A549 (cell line): ENCODE data around the gene ZNF776. TPM values are rescaled to one million over a fixed set of nuclear protein-coding genes. Genes with fewer than 3 reads are reported as not detected.
A peak's percentile ranks its signal among the peaks of the same experiment; 100 is the strongest.

ENCODE experiments used
- ATAC-seq, 2 experiments: fragments of 200-7000 bp in 1 of 2; fragments of >200 bp in 1 of 2; cut with Nextera tagmentation in 1 of 2; cut with Tn5 transposase in 1 of 2; 3 replicates each; pipeline versions ENCODE4 v1.8.0 to v1.9.1; 2018 to 2020; ENCODE audit warnings: mild to moderate bottlenecking in 1 of 2, moderate library complexity in 1 of 2
- CTCF ChIA-PET: fragments of 300-600 bp; sonication (Branson Sonifier 250); formaldehyde crosslinking; extraction: SDS; loops from one replicate; lab custom pipeline; 2021; ENCODE audit warnings: antibody characterized with exemption, inconsistent platforms; lab: Yijun Ruan, JAX
- POLR2A ChIA-PET: fragments of 350-600 bp; formaldehyde crosslinking; extraction: SDS; loops from one replicate; lab custom pipeline; 2021; ENCODE audit warnings: antibody characterized with exemption, inconsistent platforms; lab: Yijun Ruan, JAX
- DNase-seq, 2 experiments: peaks; one replicate each; pipeline versions ENCODE4 v3.0.0 to v3.0.0-alpha.2; 2011 to 2016; ENCODE audit warnings: low read depth in 1 of 2, low spot score in 1 of 2
- FAIRE-seq: peaks from 2 replicates; lab custom pipeline; 2011; peaks lifted over from hg19 to GRCh38; lab: Jason Lieb, UNC
- H3K27ac ChIP-seq, 2 experiments: fragments of >200 bp; sonication (Bioruptor Twin); formaldehyde crosslinking; 3 replicates each; pipeline ENCODE4 v1.5.1; 2016 to 2017
- H3K4me1 ChIP-seq: fragments of >200 bp; sonication (Bioruptor Twin); formaldehyde crosslinking; 3 replicates; pipeline ENCODE4 v1.6.1; 2016
- H3K4me2 ChIP-seq: fragments of >200 bp; sonication (Bioruptor Twin); formaldehyde crosslinking; 3 replicates; pipeline ENCODE4 v1.6.1; 2016
- H3K4me3 ChIP-seq: fragments of >200 bp; sonication (Bioruptor Twin); formaldehyde crosslinking; 3 replicates; pipeline ENCODE4 v1.5.1; 2016
- H3K9me3 ChIP-seq: fragments of >200 bp; sonication (Bioruptor Twin); formaldehyde crosslinking; 3 replicates; pipeline ENCODE4 v1.6.1; 2016
- BCL3 ChIP-seq: fragments of >200 bp; sonication (Bioruptor Twin); formaldehyde crosslinking; IDR thresholded peaks from 3 replicates; pipeline ENCODE4 v1.6.1; 2016
- BHLHE40 ChIP-seq: IDR thresholded peaks from 2 replicates; pipeline ENCODE4 v1.6.1; 2012; ENCODE audit warnings: low read depth, low read length, inconsistent platforms
- CEBPB ChIP-seq, 2 experiments: fragments of >200 bp in 1 of 2; sonication (Bioruptor Twin) in 1 of 2; formaldehyde crosslinking in 1 of 2; IDR thresholded peaks; 2 replicates each; pipeline ENCODE4 v1.6.1; 2012 to 2016
- CHD4 ChIP-seq: fragments of 200-600 bp; sonication (generic); IDR thresholded peaks from 2 replicates; pipeline ENCODE4 v1.6.1; 2016; ENCODE audit warnings: antibody characterized with exemption, mild to moderate bottlenecking, borderline replicate concordance
- EHF ChIP-seq: fragments of 250-450 bp; sonication (Bioruptor Pico); IDR thresholded peaks from 2 replicates; pipeline ENCODE4 v1.5.0; 2020; ENCODE audit warnings: mild to moderate bottlenecking
- HDAC2 ChIP-seq: fragments of 200-600 bp; sonication (generic); IDR thresholded peaks from 2 replicates; pipeline ENCODE4 v1.6.1; 2016
- HOXB13 ChIP-seq: fragments of 250-450 bp; sonication (Bioruptor Pico); IDR thresholded peaks from 2 replicates; pipeline ENCODE4 v1.5.0; 2020; ENCODE audit warnings: low read depth, mild to moderate bottlenecking, moderate library complexity
- JUN ChIP-seq, 2 experiments: fragments of >200 bp; sonication (Bioruptor Twin); formaldehyde crosslinking; IDR thresholded peaks; 2 replicates in 1 of 2; 3 replicates in 1 of 2; pipeline ENCODE4 v1.6.1; 2016 to 2017
- JUNB ChIP-seq: fragments of >200 bp; sonication (Bioruptor Twin); formaldehyde crosslinking; IDR thresholded peaks from 2 replicates; pipeline ENCODE4 v1.6.1; 2016
- KDM1A ChIP-seq: fragments of 200-600 bp; sonication (generic); IDR thresholded peaks from 2 replicates; pipeline ENCODE4 v1.6.1; 2016; ENCODE audit warnings: low read depth, mild to moderate bottlenecking
- MAX ChIP-seq: IDR thresholded peaks from 2 replicates; pipeline ENCODE4 v1.6.1; 2012
- MAZ ChIP-seq: fragments of 150-350 bp; IDR thresholded peaks from 2 replicates; pipeline ENCODE4 v1.6.1; 2014; ENCODE audit warnings: antibody characterized with exemption, low read depth, low read length, borderline replicate concordance
- MYC ChIP-seq: IDR thresholded peaks from 2 replicates; pipeline ENCODE4 v1.6.1; 2012; ENCODE audit warnings: mild to moderate bottlenecking, inconsistent platforms, low read length, improper control_type of control experiment, borderline replicate concordance
- NFE2L2 ChIP-seq: fragments of 150-350 bp; conservative IDR thresholded peaks from 2 replicates; pipeline ENCODE4 v1.6.1; 2014; ENCODE audit warnings: low read length
- PBX3 ChIP-seq: IDR thresholded peaks from 2 replicates; pipeline ENCODE4 v1.6.1; 2012
- PHF8 ChIP-seq: fragments of 200-600 bp; sonication (generic); IDR thresholded peaks from 2 replicates; pipeline ENCODE4 v1.6.1; 2016; ENCODE audit warnings: low read depth, mild to moderate bottlenecking, antibody characterized with exemption, moderate library complexity, borderline replicate concordance
- POLR2A ChIP-seq: IDR thresholded peaks from 2 replicates; pipeline ENCODE4 v1.6.1; 2012; ENCODE audit warnings: mild to moderate bottlenecking, low read length
- RFX5 ChIP-seq: fragments of 450-650 bp; IDR thresholded peaks from 2 replicates; pipeline ENCODE4 v1.7.1; 2014; ENCODE audit warnings: antibody characterized with exemption, mild to moderate bottlenecking, moderate library complexity
- SREBF2 ChIP-seq: fragments of 450-650 bp; IDR thresholded peaks from 2 replicates; pipeline ENCODE4 v1.6.1; 2014; ENCODE audit warnings: mild to moderate bottlenecking, moderate library complexity
- USF2 ChIP-seq: fragments of 450-650 bp; IDR thresholded peaks from 2 replicates; pipeline ENCODE4 v1.6.1; 2014; ENCODE audit warnings: antibody characterized with exemption
- ZC3H11A ChIP-seq: fragments of 450-650 bp; IDR thresholded peaks from 2 replicates; pipeline ENCODE4 v1.6.1; 2014; ENCODE audit warnings: antibody characterized with exemption, mild to moderate bottlenecking
- ZFP36 ChIP-seq: fragments of 450-650 bp; IDR thresholded peaks from 2 replicates; pipeline ENCODE4 v1.6.1; 2014; ENCODE audit warnings: borderline replicate concordance; ENCODE audit not compliant: partially characterized antibody
- ZNF302 ChIP-seq: fragments of 250-450 bp; sonication (Bioruptor Pico); IDR thresholded peaks from 2 replicates; pipeline ENCODE4 v1.9.0; 2021; ENCODE audit warnings: inconsistent platforms, mild to moderate bottlenecking, moderate library complexity
- WGBS: methylation state at CpG from one replicate; pipeline ENCODE4 v1.1.6; 2017; ENCODE audit errors: missing lambda C conversion rate; 5-methylcytosine and 5-hydroxymethylcytosine counted together
- polyA minus RNA-seq: library from RNA; depleted of rRNA, polyadenylated mRNA; stranded (reverse); fragments of >200 nt; gene quantifications from 2 replicates; pipeline ENCODE4 v1.2.3, GENCODE V29; 2011; rRNA and poly(A)+ RNA removed
- polyA plus RNA-seq, 4 experiments: library from polyadenylated mRNA; depleted of rRNA in 3 of 4; stranded (reverse); fragments of >200 nt; fragmentation: RNase III in 1 of 4; extraction: RNeasy Plus Mini Kit Qiagen cat#74134 plus additional on column Dnase treatment in 1 of 4; gene quantifications; 2 replicates in 3 of 4; 3 replicates in 1 of 4; pipeline ENCODE4 v1.2.3, GENCODE V29; 2011 to 2017
- TF ChIP-seq, protein P1 (sequence below): IDR thresholded peaks from 2 replicates; pipeline ENCODE4 v1.6.1; 2012; ENCODE audit warnings: low read depth, borderline replicate concordance

ZNF776 gene
- 9.3 and 10.5 TPM in 2 replicates for polyA plus RNA-seq (2011; rRNA removed)
- polyA plus RNA-seq (2012; cell fraction: cytosol; rRNA removed) = 2.3 and 4.4 TPM in 2 replicates
- 3.3 and 4.7 TPM in 2 replicates for polyA plus RNA-seq (2012; cell fraction: nucleus; rRNA removed)
- polyA plus RNA-seq (2017; fragmentation: RNase III; extraction: RNeasy Plus Mini Kit Qiagen cat#74134 plus additional on column Dnase treatment) = 5.3 to 7.0 TPM (median 6.1 TPM) in 3 replicates
- 10.2 and 14.7 TPM in 2 replicates for polyA minus RNA-seq

DNA sequence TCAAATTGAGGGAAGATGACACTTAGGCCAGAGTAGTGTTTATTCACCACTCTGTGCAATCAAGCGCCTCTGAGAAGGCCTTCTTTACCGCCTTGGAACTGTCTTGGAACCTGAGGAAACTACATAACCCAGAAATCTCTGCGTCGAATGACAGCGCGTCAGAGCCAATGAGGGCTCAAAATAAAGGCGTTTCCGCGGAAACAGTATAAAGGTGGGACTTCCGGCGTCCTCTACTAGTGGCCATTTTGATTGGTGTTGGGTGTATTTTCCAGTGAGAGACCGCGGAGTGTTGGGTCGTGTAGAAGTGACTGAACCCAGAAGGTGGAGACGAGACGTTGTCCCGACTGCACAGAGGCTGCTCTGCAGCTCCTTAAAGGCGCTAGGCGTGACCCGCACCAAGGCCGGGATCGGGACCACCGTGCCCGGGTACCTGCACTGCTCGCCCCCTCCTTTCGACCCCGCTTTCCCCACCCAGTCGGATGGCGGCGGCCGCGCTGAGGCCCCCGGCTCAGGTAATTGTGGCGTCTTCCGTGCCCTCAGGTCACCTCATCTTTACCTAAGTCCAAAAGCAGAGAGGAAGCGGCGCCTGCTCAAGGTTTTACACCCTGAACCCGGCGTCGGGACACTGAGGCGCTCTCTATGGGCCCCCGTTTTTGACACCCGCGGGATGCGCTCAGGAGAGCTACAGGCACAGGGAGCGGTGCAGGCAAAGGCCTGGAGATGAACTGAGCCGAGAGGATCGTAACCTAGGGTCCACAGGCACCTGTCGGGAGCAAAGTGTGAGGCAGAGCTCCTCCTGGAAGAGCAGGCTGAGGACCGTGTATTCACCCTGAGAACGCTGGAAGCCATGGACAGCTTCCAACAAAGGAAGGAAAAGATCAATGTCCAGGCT lies at the start of gene ZNF776:
Gene ZNF776, plus strand, starts transcription at position 236 of the 892 bp plus-strand sequence. Its CDS starts 244 bp downstream, at position 480.
- Histone ChIP-seq H3K4me1 (no peaks in the 10 kb centered on the region), H3K4me2 (peak within 1 kb of the TSS; percentile 72), H3K9me3 (peaks cover 87% of the 10 kb centered on the region), H3K4me3 (peak within 1 kb of the TSS; percentile 73), H3K27ac (peak within 1 kb of the TSS; percentile 63 to 87)
- ATAC-seq (peak; percentile 99 to 100), FAIRE-seq (peak; percentile 100), DNase-seq (peak; percentile 96 to 98)
- ChIA-PET POLR2A (interaction anchor here (1.5 to 1.6 kb wide), 4 partner anchors 23 to 103 kb away, joined by 3 to 7 read pairs (median 7); partner anchors contain the start of genes ZNF551 and ZNF586), CTCF (interaction anchor here (0.6 to 1.4 kb wide), 3 partner anchors 10 to 464 kb away, joined by 3 read pairs; no protein-coding TSS in a partner anchor)
- TF ChIP-seq CHD4 (no peak), HDAC2 (no peak), BCL3 (0 out of 3 replicates have a peak, but pooled peaks have one; percentile 49), MYC (no peak), HOXB13 (CRISPR knock-in tag) (no peak), POLR2A (peak; percentile 32; the same call in 1 of the 2 replicates), PHF8 (peak; percentile 66; the same call in 1 of the 2 replicates), BHLHE40 (no peak), PBX3 (peak; percentile 95), MAX (peak; percentile 48; the same call in 1 of the 2 replicates), KDM1A (no peak), ZNF302 (CRISPR knock-in tag) (no peak), JUN (IDR thresholded peaks at IDR 0.05) (peak in 1 of 2 experiments; percentile 74; a peak in 2 of 5 replicates), NFE2L2 (no peak), RFX5 (no peak), EHF (no peak), JUNB (no peak), USF2 (no peak)
- TF ChIP-seq, protein P1, sequence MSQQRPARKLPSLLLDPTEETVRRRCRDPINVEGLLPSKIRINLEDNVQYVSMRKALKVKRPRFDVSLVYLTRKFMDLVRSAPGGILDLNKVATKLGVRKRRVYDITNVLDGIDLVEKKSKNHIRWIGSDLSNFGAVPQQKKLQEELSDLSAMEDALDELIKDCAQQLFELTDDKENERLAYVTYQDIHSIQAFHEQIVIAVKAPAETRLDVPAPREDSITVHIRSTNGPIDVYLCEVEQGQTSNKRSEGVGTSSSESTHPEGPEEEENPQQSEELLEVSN = peak; percentile 6; the same call in 1 of the 2 replicates
- WGBS = 5% methylated on average over 44 of the region's 51 CpGs

GRCh38 chr19:57701625-57702024 lies 45.0 kb upstream of the ZNF776 start:
- H3K27ac ChIP-seq = no peak overlapping the region
- 89% methylated on average over 6 of the region's 6 CpGs for WGBS
- ChIA-PET POLR2A (no interaction called here), CTCF (no interaction called here)
- no peak overlapping the region for H3K4me3 ChIP-seq
- ATAC-seq (no peak), DNase-seq (no peak), FAIRE-seq (no peak)
- TF ChIP-seq SREBF2 = no peak
- no peak for TF ChIP-seq CEBPB (IDR thresholded peaks at IDR 0.05)
- no peak for TF ChIP-seq MYC
- no peak for TF ChIP-seq MAZ
- TF ChIP-seq ZFP36 = no peak
- no peak for TF ChIP-seq ZC3H11A
- no peak for TF ChIP-seq KDM1A
- no peak overlapping the region for H3K4me2 ChIP-seq
- H3K4me1 ChIP-seq = no peaks in the 10 kb centered on the region
- peaks cover 95% of the 10 kb centered on the region for H3K9me3 ChIP-seq
